HG03565 (cell line): ENCODE measurements around the gene BCAS3.
A peak's percentile ranks its signal among the peaks of the same experiment; 100 is the strongest.
"Not testable (repeated sequence)": the region's sequence is repeated elsewhere in the genome, so short reads cannot be mapped to it uniquely, and the experiment has no call there.

Experiments
- ATAC-seq: cut with Tn5 transposase; IDR thresholded peaks from one replicate; pipeline ENCODE4 v1.9.1; 2021; ENCODE audit warnings: mild to moderate bottlenecking, moderate library complexity; ENCODE audit not compliant: unreplicated experiment

The BCAS3 gene

DNA sequence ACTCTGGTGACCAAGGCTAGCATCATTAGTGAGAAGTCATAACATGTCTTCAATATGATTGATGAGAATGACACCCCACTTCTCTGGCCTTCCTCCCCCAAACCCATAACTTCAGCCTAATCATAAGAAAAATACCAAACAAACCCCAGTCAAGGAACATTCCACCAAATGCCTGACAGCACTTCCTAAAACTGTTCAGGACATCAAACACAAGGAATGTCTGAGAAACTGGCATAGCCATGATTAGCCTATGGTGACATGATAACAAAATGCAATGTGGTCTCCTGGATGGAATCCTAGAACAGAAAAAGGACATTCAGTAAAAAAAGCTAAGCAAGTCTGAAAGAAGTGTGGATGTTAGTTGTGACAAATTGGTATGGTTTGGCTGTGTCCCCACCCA lies 749.9 kb downstream of the BCAS3 start:
- ATAC-seq: no peak

- ATAC-seq: no peak
Observed at GRCh38 chr17:61429274-61429673, 751.6 kb downstream of the BCAS3 start.

DNA sequence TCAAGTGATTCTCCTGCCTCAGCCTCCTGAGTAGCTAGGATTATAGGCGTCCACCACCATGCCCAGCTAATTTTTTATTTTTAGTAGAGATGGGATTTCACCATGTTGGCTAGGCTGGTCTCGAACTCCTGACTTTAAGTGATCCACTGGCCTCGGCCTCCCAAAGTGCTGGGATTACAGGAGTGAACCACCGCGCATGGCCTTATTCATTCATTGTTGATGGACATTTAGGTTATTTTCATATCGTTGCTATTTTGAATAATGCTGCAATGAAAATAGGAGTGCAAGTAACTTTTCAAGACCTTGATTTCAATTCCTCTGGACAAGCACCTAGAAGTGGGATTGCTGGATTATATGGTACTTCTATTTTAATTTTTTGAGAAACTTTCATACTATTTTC lies 752.2 kb downstream of the BCAS3 start:
- not testable (repeated sequence) for ATAC-seq

DNA sequence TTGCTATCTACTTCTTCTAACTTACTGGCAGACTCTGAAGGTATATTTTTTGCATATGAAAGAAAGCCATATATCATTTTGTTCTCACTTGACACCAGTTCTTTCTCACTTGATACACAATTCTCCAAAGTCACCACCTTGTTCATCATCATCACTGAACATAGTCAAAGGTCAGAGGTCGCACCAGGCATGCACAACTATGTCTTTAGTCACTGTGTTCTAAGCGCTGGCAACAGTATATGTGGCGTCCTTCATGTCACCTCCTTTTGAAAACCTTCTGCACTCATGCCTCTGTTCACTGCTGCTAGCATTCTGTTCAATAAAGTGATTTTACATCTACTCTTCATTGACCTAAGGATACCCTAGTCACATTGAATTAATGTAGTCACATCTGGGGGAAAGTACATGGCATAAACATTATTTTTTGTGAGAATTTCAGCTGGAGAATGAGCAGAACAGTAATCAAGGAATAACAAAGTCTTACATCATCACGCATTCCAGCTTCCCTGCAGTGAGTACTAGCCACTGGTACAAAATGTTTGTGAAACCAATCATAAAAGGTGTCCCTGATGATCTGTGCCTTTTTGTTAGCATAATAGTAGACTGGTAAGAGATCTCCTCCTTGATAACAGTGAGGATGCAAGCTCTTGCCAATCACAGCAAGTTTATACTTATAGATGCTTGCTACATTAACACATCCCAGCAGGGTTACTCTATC lies 754.1 kb downstream of the BCAS3 start:
- no peak for ATAC-seq

- ATAC-seq: no peak
Observed at GRCh38 chr17:61436273-61436672, 758.6 kb downstream of the BCAS3 start.

DNA sequence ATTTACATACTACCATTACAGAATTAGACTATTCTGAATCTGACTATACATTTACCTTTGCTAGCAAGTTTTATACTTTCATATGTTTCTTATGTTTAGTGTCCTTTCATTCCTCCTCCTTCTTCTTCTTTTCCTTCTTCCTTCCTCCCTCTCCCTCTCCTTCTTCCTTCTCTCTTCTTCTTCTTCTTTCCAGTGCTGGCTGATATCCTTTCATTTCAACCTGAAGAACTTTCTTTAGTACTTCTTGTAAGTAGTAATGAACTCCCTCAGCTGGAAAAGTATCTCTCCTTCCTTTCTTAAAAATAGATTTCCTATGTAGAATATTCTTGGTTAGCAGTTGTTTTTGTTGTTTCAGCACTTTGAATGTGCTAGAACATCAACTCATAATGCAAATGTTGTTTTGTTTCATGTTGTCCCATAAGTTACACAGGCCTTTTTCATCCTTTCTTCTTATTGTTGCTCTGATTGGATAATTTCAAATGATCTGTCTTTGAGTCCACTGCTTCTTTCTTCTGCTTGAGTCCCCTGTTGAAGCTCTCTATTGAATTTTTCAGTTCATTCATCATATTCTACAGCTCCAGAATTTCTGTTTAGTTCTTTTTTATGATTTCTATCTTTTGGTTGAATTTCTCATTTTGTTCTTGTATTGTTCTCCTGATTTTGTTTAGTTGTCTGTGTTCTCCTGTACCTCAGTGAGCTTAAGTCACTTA lies 759.5 kb downstream of the BCAS3 start:
- ATAC-seq: no peak

DNA sequence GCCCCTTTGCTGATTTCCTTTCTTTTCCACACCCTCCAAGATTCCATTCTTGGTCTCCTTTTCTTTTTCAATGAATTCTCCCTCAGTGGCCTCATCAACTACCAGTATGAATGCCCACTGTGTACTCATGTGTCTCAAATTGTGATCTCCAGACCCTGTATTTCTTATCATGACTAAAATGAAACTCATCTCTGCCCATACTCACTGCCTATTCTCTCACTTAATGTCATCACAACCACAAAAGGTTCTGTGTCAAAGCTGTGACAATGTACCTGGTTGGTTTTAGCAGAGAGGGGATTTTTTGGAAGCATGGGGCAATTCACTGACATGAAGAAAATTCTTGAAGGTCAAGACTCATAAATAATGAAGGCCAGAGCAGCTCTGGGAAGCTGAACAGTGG lies 763.0 kb downstream of the BCAS3 start:
- peak; percentile 54 for ATAC-seq

DNA sequence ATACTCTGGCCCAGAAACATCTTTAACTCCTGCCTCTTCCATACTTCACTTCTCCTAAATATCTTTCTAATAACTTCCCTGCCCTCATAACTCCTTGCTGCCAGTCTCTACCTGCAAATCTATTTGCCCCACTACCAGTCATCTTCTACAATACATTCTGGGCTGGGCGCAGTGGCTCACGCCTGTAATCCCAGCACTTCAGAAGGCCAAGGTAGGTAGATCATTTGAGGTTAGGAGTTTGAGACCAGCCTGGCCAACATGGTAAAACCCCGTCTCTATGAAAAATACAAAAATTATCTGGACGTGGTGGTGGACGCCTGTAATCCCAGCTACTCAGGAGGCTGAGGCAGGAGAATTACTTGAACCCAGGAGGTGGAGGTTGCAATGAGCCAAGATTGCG lies 763.9 kb downstream of the BCAS3 start:
- ATAC-seq: not testable (repeated sequence)

GRCh38 chr17:61442136-61442775 lies 764.6 kb downstream of the BCAS3 start:
- no peak for ATAC-seq
